ENCODE measurements around the gene FXYD4.
"Not testable (repeated sequence)": the region's sequence is repeated elsewhere in the genome, so short reads cannot be mapped to it uniquely, and the experiment has no call there.

Gene FXYD4

DNA sequence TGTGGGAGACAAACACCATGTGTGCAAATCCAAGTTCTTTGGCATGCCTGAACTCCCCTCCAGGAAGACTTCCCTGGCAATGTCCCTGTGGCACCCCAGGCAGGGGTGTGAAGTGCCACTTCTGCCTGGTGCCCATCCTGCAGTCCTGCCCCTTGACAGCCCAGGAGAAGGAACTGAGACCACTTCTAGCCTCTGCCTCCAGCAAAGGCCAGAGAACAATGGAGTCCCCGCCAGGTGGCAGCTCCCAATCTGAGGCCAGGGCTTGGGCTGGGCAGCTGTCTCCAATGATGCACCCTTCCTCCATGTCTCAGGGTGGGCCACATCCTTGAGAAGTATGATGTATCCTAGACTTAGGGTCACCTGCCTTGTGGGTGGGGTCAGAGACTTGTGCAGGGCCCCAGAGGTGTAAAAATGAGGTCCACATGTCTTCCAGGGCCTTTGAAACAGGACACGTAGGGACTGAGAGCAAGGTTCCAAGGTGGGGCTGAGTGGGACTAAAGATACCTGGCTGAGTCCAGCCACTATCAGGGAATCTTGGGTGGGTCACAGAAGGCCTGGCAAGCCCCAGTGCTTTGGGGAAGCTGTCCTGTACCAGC lies 5.5 kb downstream of the FXYD4 start:
- no peak for DNase-seq

DNA sequence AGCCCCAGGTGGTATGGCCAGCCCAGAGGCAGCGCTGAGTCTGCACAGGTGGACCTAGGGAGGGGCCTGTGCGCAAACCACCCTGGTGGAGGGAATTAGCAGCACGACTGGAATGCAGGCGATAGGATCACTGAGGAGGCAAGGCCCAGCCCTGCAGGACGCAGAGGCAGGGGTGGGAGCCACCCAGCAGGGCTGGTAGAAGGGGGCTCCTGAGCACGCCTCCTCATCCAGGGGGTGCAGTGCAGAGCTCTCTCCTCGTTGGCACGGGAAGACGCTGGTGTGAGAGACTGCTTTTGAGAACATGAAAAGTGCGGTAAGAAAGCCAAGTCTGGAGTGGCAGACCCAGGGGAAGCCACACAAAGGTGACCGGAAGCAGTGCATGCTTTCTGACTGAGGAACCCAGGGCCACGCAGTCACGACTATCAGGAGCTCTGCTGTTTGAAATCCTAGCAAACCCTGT lies 6.0 kb downstream of the FXYD4 start:
- DNase-seq, result no peak

DNA sequence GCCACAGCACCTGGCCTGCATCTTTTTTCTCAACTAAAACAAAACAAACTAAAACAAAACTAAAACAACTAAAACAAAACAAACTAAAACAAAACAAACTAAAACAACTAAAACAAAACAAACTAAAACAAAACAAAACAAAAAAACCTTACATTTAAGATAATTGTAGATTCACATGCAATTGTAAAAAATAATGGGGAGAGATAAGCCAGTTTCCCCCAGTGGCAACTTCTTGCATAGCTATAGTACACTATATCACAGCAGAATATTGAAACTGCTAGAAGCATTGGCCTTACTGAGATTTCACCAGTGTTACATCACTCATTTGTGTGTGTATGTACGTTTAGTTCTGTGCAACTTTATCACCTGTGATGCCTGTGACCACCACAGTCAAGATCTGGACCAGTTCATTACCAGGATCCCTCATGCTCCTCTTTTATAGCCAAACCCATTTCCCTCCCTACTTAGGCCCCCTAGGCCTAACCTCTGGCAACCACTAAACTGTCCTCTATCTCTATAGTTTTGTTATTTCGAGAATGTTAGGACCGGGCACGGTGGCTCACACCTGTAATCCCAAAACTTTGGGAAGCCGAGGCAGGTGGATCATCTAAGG lies 9.3 kb downstream of the FXYD4 start:
- DNase-seq, result no peak

DNA sequence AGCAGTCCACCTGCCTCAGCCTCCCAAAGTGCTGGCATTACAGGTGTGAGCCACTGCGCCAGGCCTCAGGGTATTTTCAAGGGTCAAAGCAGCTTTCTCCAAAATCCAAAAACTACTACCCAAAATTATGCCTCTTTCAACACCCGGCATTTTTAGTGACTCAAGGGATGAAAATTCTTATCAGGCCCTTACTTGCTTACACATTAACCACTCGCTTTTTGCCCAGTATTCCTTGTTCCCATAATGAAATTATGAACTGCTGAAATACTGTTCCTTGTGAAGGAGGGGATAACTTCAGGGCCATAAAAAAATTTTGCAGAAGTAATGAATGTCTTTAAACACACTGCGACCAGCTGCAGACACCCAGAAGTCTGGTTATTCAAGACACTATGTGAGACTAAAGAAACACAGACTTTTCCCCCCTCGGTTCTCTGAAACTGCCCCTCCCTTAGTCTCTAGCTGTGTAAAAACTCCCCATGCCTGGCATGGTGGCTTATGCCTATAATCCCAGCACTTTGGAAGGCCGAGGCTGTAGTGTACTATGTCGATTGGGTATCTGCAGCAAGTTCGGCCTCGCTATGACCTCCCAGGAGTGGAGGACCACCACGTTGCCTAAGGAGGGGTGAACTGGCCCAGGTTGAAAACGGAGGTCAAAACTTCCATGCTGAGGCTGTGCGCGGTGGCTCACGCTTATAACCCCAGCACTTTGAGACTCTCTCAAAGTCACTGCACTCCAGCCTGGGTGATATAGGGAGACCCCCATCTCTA lies 12.0 kb downstream of the FXYD4 start:
- DNase-seq, result peak; percentile 19

DNA sequence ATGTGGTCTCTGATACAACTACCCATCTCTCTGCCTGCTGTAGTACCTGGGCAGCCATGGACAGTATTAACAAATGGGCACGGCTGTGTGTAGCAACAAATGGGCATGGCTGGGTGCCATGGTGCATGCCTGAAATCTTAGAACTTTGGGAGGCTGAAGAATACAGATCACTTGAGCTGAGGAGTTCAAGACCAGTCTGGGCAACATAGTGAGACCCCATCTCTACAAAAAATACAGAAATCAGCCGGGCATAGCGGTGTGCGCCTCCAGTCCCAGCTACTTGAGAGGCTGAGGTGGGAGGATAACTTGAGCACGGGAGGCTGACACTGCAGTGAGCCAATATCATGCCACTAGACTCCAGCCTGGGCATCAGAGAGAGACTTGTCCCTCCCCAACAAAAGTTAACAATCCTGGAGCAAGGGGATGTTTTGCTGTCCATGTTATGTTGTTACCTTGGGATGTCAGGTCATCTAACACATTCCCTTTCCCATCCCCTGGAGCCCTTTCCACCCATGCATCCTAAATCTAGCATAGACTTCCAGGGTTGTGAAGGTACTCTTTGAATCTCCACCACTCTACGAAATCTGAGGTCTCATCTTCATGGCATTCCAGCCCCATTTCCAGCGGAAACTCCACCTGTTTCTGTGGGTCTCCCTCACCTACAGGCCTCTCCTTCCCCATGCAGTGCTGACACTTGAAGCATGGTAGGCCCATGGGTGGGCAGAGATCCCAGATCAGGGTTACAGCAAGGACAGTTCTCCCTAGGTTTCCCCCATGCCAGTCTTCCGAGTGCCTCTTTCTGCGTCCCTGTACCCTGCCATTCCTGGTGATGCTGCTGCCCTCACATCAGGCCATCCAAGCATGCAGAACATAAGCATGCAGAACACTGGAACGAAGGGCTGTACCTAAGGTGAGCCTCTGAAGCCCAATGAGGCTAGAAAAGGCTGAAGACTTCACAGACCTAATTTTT lies 13.1 kb downstream of the FXYD4 start:
- peak; percentile 34 for DNase-seq

DNA sequence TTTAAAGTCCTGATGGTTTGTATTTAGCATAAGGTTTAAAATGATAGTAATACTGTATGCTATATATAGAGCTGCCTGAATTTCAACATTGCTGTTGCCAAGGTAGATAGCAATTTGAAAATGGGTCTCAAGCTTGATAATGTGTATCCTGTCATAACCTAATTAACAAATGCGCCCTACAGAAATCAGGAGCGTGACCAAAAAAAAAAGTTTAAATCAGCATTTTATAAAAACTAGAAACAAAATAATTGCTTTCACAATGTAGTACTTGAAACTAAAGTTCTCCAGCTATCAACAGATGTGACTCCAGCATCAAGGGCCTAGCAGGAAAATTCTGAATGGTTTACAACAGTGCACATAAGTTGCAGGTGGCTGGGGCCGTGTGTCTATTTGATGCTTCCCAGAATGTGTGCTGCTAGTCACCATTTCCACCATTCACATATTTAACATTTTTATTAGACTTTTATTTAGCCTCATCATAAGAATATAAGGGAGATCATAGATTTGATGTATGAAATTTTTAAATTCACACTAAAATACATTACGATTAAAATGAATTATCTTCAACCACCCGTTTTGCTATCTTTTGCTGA lies 14.1 kb downstream of the FXYD4 start:
- DNase-seq, result no peak

DNA sequence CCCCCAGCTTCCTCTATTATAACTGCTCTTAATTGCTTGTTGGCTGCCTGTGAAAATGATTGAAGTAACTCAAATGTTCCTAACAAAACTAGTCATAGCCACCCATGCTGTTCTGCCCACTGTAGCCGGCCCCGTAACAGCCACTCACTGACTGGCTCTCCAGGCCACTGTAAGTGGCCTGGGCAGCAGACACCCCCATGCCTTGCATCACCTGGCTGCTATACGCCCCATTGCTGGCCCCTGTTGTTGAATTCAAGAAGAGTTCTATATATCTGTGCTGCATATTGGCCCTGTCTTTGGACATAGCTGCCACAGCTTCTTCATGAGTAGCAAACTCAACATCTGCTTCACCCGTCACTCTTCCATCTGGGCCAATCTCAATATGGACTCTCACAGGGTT lies 15.1 kb downstream of the FXYD4 start:
- peak; percentile 22 for DNase-seq

DNA sequence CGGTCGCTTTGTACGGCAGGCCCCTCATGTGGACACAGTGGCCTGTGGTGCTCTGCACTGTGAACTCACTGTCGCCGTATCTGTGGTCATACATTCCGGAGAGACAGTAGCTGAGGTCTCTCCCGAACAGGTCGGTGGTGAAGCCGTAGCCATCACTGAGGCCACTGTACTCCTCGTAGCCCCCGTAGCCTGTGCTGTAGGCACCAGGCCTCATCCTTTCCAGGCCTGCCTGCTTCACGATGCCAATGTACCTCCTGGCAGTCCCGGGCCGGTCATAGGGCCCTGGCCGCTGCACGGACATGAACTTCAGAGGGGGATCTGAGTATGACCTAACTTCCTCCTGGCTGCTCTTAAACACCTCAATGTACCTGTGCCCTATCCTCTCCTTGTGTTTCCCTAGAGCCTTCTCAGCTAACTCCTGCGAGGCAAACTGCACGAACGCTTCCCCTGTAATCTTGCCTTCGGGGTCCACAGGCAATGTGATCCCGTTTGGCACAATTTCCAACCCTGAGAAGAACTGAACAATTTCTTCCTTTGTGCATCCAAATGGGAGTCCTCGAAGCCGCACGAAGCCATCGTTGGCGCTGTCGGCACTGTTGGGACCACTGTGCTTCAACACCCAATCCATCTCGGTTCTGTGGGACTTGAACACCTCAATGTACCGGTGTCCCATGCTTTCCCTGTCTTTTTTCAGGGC lies 15.7 kb downstream of the FXYD4 start:
- no peak for DNase-seq

DNA sequence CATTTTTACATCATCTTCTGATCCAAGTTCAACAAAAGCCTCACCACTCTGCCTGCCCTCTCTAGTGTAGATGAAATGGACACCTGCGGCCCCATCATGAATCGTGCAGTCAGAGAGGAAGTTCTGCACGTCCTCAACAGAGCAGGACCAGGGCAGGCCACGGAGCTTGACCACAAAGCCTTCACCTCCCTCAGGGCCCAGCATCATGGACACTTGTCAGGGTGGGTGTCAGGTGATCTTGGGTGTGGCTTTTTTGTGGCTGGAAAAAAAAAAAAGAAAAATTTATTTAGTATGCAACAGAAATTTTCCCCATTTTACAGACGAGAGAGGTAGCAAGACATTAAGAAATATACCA lies 16.2 kb downstream of the FXYD4 start:
- DNase-seq, result no peak

DNA sequence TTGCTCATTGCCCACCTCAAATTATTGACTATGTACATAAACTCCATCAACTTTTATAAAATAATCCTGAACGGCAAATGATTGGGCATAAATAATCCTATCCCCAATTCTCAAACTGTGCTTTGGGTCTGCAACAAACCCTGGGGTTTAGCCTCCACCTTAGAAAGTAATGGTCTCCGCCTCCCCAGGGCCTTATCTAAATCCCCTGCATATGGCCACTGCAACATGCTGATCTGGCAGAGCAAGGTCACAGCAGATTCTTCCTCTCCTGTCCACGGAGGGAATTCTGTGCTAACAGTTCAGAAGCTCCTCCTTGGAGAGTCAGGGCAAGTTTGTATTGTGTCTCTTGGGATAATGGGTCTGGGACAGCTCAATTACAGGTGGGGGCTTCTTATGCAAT lies 18.4 kb downstream of the FXYD4 start:
- DNase-seq, result no peak

DNA sequence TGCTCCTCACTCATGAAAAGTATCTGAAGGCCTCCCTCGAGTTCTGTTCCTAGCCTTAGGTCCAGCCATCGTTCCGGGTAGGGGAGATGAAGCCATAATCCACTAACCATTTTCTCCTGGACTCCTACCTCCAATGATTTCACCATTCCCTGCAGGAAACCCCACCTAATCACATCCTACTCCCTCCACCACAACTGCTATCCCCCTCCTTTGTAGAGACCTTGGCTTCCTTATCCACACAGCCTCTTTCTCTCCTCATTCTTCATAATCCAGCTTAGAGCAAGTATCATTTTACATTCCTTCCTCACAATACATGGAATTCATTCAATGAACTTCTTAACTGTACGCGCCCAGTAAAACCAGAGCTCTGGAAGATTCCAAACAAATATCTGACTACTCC lies 18.9 kb downstream of the FXYD4 start:
- no peak for DNase-seq

DNA sequence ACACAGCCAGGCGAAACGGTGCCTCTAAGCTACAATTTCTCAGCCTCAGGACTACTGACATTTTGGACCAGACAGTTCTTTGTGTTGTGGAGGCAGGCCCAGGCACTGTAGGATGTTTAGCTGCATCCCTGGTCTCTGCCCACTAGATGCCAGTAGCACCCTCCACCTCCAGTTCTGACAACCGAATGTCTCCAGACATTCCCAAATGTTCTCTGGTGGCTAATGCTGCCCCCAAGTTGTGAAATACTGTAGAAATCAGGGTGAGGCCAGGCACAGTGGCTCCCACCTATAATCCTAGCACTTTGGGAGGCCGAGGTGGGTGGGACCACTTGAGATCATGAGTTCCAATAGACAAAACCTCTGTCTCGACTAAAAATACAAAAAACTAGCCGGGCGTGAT lies 19.3 kb downstream of the FXYD4 start:
- no peak for DNase-seq

DNA sequence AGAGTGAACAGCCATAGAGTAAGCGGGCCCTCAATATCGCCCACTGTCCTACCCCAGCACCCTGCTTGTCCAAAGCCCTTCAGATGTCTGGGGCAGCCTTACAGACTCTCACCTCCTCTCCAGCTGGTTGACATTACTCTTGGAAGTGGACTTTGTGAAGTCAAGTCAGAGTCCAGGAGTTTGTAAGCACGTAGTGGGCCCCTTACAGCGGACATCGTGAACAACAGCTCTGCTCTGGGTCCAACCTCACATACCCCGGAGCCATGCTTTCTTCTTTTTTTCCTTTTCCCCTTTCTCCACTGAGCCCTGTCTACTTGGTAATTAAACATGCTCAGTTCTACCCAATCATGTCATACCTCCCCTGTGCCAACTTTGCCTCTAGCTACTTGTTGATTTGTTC lies 20.1 kb downstream of the FXYD4 start:
- DNase-seq, result no peak

DNA sequence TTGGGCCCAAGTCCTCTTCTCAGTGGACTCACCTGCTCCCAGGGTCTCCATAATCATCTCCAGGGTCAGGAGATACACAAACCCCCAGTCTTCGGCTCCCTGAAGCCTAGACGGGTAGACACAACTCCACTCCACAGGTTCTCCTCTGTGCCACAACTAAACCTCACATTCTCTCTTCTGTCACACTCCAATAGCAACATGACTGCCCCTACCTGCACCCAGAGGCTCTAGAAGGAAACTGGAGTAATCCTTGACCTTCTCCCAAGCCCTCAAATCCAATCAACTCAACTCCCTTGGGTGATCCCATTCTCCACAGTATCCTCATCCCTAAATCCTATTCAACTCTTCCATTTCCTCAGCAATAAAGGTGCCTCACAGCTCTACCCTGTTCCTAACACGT lies 21.3 kb downstream of the FXYD4 start:
- DNase-seq, result no peak

DNA sequence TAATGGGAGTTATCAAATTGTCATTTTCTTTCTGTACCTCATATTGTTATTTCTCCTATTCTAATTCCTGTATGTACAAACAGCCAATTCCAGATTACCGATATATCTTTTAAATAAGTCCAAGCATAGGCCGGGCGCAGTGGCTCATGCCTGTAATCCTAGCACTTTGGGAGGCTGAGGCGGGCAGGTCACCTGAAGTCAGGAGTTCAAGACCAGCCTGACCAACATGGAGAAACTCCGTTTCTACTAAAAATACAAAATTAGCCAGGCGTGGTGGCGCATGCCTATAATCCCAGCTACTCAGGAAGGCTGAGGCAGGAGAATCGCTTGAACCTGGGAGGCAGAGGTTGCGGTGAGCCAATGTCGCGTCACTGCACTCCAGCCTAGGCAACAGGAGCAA lies 21.8 kb downstream of the FXYD4 start:
- not testable (repeated sequence) for DNase-seq

DNA sequence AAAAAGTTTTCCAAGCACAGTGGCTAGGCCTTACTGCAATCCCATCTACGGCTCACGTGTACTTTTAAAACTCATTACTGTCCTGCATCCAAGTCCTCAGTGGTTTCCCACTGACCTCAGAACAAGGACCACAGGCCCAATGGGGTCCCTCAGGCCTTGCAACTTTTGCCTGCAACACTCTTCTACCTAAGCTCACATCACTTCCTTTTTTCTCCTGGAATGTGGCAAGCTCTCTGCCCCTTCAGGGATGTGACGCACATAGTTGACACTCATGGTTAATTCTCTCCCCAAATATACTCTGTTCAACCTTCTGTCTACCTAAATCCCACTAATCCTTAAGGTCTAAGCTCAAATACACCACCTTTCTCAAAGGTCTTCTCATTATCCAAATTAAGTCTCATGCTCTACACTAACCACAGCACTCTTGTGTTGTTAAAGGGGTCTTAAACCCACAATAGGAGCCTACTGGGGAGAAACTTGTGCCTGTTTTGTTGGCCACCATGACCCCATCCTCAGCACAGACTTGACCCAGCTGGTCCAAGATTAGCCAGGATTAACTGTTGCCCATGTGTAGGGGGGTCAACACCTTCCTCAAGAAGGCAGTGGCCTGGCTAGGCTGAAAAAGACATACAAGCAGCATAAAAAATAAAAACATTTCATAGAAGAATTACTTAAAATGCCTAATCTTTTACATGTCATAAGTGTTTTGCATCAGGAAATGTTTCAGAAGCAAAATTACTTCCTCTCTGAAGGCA lies 22.3 kb downstream of the FXYD4 start:
- no peak for DNase-seq

DNA sequence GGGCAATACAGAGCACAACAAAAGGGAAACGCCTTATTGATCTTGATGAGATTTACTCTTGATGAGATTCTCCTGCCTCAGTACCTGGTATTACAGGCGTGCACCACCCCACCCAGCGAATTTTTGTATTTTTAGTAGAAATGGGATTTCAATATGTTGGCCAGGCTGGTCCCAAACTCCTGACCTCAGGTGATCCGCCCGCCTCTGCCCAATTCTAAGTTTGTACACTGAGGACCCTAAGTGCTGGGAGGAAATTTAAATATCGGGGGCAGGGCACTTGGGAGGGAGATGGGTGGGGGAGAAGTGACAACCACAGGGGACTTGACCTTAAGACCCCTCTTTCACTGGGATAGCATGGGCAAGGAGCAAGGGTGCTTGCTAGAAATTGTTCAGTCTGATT lies 23.4 kb downstream of the FXYD4 start:
- no peak for DNase-seq

DNA sequence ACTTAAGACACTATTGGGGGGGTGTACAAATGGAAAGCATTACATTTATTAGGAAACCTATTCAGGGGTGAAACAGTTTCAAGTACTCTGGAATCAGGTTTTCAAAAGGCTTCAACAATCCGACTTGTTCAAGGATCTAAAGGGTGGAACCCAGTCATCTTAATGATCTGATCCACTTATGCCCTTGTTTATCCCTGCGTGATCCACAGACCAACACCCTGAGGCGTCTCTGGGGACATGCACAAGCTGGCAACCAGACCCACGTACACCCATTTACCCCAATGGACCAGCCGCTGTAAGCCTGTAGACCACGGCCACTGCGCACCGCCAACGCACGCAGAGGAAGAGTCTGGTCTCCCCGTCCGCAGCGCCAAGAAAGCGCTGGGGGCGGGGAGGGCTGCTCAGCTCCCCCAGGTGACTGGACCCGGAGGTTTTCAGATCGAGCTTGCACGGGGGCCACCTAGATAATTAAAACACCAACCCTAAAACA lies 24.2 kb downstream of the FXYD4 start:
- no peak for DNase-seq

DNA sequence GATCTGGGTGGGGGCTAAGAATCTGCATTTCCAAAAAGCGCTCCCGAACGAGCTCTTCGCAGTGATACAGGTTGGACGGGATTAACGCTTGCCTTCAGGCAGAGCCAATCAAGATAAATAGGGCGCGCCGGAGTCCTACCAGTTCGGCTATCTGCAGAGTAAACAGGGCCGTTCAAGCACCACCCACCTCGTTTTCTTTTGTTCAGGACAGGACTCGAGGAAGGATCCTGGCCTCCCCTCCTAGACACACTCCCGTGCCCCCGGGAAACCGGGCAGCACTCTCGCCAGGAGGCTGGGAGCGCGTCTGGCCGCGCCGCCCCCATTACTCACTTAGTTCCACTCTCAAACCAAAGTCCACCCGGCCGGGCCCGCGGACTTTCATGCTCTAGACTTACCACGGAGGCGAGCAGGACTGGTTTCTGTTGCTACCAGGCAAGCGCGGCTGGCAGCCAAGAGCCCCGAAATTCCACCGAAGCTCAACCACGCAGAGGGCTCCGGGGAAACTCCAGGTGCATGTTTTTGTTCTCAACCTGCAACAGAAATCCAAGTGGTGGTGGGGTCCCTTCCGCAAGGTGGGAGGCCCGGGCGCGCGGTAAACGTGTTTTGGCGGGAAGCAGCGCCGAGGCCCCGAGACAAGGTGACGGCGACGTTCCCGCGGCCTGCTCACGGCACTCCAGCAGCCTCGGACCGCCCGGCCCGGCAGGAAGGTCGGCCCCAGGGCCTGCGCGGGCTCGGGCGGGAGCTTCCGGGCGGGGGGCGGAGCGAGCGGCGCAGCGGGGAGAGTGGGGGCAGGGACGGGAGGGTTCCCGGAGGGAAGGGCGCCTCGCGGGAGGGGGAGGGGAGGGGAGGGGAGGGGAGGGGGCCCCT lies 24.9 kb downstream of the FXYD4 start:
- peak; percentile 85 for DNase-seq

All from right forelimb (tissue), 1 donor.